GM21737 (cell line): ENCODE measurements around the gene SLC48A1.
A peak's percentile ranks its signal among the peaks of the same experiment; 100 is the strongest.

ENCODE experiments used
- ATAC-seq: cut with Tn5 transposase; IDR thresholded peaks from one replicate; pipeline ENCODE4 v1.9.1; 2021; ENCODE audit warnings: mild to moderate bottlenecking, moderate library complexity; ENCODE audit not compliant: unreplicated experiment

SLC48A1 gene

DNA sequence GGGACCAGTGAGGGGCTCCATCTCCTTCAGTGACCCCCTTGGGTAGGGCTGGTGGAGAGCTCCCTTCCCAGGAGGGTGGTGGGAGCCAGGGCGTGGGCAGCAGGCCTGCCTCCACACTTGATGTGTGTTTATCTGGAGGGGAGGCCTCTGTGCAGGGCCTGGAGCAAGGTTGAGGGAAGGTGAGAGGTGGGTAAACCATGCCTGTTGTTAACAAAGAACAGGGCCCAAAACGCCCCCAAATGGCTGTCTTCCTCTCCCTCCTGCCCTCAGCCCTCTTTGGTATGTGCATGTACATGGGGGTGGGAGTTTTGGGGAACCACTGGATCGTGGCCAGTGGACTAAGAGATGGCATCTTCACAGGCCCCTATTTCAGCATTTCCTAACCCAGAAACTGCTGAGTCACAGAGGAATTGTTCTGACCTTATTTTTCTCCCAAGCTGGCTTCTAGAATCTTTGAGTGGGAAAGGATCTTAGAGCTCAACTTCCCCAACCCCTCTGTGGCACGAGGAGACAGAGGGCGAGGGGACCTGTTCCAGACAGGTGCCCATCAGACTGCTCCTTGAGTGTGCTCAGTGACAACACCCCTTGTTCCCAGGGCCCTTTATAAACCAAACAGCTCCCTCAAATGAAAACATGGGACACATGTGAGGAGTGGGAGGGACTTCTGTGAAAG lies 3.6 kb downstream of the SLC48A1 start:
- ATAC-seq: no peak

DNA sequence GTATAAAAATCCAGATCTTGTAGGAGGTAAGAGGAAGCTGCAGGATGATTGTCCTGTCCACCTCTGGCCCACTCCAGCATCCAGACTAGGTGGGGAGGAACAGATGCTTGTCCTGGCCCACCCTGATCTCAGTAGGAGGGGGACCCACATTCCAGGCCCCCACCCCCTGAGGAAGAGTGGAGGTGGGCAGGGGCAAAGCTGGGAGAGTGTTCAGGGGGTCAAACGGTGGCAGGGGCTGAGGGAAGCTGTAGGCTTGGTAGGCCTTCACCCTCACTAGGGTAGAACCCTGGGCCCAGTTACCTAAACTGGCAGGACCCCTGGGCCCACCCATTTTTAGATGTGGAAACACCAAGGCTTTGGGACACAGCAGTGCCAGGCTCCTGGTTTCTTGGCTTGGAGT lies 4.1 kb downstream of the SLC48A1 start:
- ATAC-seq: no peak

DNA sequence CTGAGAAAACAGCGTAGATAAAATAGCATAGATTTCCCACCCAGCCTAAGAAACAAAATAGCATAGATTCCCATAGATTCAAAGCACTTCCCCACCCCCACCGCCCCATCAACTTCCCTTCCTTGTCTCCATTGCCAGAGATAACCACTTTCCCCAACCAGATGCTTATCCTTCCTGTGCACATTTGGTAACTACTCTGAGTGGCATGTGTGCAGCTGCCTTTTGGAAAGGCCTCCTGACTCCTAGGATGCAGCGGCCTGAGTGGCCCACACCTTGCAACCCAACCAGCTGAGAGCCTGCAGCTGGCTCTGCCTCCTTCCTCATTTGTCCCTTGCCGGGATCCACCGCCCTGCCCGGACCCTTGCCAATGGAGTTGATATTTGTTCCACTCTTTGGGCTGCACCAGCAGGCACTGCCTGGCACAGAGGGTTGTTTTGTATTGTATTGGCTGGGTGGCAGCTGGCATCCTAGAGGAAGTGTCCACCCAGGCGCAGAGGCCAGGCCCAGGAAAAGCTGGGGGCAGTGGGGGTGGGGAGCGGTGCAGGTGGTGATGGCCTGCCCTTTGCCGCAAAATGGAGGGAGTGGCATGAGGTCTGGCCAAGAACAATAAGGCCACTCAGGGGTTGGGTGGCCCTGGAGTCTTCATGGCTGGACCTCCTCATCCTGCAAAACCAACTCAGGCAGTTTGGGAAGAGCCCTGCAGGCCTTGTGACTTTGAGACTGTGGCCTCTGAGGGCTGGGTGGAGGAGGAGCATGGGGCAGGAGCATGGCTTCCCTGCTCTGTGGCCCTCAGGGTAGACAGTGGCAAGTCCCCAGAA lies 4.9 kb downstream of the SLC48A1 start:
- ATAC-seq: no peak

DNA sequence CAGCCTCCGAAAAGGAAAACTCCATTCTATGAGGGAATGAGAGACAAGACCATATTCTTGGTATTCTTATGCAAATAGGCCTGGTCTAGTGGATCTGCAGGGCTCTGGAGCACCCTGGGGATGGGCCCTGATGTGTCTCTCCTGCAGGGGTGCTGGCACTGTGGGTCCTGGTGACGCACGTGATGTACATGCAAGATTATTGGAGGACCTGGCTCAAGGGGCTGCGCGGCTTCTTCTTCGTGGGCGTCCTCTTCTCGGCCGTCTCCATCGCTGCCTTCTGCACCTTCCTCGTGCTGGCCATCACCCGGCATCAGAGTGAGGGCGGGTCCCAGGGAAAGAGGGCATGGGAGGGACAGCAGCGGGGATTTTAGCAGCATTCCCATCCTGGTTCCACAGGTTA lies 5.8 kb downstream of the SLC48A1 start:
- no peak for ATAC-seq

DNA sequence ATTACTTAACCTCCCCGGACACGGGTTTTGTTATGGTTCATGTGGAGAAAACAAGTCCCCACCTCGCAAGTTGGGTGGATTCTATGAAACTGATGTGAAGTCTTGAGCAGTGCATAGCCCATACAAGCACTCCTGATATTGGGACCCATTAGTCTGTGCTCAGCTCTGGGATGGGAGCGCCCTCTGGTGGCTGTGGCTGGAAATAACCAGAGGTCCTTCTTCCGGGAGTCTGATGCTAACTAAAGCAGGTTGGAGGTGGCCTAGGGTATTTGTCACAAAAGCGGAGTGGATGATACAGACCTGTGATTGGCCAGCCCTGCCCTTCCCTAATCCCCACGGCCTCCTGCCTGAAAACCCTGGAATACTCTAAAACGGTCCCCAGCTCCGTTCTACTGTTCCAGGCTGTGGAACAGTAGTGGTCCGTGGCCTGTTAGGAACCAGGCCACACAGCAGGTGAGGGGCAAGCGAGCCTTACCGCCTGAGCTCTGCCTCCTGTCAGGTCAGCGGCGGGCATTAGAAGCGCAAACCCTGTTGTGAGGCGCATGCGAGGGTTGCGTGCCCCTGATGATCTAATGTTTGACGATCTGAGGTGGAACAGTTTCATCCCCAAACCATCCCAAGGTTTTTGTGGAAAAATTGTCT lies 6.4 kb downstream of the SLC48A1 start:
- ATAC-seq: peak; percentile 57

DNA sequence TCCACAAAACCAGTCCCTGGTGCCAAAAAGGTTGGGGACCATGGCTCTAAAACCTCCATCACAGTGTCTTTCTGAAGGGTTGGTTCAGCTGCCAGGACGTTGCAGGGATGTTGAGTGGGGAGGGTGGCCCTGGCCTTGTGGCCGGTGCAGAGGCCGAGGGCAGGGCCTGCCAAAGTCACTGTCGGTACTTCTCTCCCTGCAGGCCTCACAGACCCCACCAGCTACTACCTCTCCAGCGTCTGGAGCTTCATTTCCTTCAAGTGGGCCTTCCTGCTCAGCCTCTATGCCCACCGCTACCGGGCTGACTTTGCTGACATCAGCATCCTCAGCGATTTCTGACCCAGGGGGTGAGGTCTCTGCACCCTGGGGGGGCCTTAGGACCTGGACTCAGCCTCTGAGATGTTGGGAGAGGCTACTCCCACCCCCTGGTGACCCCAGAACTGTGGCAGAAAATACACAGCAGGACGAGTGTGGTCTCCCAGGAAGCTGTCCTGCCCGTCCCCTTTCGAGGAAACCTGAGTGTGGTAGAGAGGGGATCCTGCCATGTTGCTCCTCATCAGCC lies 7.0 kb downstream of the SLC48A1 start:
- no peak for ATAC-seq

DNA sequence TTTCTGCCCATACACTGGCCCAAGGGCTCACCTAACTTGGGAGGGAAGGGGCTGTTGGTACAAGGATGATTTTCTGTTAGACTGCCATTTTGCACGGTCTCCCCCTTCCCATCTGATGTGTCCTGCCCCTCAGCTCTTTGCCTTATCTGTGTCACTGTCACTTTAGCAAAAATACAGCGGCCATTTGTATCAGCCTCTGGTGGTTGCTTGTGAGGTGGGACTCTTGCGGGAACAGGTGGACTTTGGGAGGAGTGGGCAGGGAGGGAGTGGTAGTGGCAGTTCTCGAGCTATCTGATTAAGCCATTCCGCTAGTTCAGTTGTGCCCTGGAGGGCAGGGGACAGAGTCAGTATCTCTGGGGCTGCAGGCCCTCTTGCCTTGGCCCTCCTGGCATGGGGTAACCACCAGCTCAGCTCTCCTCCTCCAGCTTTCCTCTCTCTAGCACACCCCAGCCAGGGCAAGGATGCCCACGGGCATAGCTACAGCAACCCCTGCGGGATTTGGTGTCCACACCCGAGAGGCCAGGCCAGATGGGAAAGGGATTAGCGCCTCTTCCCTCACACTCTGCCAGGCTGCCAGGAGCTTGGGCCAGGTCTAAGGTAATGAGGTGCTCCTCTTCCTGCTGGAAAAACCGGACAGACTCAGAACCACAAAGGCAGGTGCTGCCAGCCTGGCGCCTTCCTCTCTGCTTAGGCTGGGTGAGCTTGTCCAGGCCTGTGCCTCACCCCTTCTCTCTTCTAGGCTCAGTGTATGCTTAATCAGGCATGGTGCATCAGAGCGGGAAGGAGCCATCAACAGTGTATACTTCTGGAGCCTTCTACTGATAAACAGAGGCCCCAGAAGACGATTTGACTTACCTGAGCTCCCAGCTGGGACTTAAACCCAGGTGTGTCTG lies 8.7 kb downstream of the SLC48A1 start:
- no peak for ATAC-seq

DNA sequence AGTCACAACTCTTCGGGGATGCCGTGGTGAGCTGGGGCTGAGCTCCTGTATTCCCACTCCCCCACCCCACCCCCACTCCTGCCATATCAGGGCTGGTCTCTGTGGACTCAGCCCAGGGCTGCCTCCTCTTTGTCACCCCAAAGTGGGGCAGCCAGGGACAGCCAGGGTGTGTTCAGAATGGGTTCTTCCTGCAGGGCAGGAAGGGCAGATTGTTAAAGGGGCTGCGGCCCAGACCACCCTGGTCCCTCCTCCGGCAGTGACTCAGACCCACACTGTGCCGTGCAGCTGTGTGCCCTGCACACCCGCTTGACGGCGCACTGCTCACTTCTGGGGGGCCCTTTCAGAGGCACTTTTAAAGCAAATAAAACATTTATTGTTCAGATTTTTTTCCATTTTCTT lies 9.3 kb downstream of the SLC48A1 start:
- no peak for ATAC-seq

DNA sequence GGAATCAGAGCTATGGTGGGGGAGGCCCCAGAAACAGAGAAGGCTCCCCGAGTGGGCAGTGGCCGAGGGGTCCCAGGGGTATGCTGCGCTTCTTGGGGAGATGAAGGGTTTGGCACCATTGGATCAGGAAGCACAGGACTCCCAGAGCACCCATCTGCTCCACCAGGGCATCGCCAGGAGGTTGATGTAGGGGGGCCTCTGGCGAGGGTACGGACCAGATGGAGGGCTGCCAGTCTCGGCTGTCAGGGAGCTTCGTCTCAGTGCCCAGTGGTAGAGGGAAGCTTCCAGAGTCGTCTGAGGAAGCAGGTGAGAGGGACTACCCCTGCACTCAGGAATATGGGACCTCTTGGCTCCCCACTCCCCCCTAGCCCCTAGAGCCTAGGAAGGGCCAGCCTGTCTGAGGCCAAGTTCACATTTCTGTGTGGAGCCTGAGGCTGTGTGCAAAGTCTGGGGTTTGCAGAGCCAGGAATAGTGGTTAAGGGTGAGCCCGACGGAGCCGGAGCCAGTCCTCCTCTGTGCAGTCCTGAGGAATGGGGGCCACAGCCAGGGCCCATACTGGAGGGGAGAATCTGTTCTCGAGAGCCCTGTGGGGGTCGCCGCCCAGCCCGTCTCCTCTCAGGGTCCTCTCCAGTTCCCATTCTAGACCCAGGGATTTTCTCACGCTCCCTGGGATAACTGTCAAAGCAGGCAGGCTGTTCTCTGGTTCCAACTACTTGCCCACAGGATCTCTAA lies 10.2 kb downstream of the SLC48A1 start:
- no peak for ATAC-seq

DNA sequence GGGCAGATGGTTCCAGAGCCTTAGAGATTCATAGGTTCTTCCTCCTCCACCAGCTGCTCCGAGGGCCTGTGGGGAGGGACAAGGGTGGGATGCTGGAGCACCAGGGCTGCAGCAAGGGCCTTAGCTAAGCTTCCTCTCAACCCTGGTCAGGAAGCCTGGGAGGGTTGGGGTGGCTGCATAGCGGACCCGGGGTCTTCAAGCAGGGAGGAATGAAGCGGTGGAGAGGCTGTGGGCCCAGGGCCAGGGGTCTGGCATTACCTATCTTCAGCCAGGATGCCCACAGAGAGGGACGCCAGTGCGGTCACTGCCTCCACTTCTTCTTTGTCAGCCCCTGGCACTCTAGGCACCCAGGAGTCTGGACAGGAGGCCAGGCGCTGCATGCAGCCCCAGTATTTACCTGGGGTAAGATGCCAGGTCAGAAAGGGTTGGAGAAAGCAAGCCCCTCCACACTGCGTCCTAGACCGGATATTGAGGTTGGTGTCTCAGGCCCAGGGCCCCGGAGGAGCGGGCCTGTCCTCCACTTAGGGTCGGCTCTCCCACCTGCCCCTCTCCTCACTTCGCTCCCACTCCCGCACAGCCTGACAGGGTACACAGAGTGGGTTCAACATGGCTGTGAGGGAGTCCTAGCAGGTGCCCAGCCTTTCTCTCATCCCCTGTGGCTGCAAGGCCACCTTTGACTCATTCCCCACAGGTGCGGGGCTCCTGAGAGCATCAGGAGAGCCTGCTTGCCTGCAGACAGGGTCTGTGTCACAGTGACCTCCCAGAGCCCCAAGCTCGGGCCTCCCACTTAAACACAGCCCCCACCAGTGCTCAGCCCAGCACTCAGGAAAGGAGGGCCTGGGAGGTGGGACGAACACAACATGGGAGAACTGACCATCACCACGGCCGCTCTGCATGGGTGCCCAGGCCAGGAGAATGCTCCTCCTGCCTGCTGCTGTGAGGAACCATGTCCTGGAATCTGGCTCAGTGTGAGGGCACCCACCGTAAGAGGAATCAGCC lies 11.1 kb downstream of the SLC48A1 start:
- no peak for ATAC-seq

DNA sequence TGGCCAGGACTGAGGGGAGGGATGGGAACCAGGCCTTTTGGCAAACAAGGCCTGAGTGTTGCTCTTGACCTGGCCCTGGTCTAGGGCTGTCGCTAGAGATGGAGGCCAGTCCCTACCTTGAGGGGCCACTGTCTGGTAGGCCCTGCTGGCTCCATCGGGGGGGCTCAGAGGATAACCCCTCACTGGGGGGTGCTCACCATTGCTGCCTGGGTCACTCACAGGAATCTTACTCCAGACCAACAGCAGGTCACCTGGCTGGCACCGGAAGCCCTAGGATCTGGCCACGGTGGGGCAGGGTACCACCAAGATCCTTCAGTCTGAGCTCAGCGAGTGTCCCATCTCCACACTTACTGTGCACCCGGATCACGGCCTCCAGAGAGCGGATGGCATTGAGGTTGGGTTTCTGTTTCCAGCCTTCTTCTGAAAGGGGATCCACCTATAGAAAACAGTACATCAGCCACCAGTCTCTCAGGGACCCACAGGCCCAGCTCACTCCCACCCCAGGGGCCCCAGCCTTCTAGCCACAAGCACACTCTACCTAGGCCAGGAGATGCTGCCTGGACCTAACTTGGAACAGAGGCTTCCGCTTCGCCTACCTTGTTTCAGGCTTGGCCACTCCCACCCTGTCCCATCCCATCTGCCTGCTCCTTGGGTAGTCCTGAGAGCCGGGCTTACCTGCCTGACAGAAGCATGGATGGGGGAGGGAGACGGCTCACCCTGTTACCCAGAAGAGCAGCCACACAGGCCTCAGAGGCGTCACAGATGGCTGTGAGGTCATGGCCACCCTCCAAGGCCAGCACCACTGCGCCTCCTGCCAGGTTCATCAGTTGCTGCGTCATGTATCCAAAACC lies 12.2 kb downstream of the SLC48A1 start:
- no peak for ATAC-seq

DNA sequence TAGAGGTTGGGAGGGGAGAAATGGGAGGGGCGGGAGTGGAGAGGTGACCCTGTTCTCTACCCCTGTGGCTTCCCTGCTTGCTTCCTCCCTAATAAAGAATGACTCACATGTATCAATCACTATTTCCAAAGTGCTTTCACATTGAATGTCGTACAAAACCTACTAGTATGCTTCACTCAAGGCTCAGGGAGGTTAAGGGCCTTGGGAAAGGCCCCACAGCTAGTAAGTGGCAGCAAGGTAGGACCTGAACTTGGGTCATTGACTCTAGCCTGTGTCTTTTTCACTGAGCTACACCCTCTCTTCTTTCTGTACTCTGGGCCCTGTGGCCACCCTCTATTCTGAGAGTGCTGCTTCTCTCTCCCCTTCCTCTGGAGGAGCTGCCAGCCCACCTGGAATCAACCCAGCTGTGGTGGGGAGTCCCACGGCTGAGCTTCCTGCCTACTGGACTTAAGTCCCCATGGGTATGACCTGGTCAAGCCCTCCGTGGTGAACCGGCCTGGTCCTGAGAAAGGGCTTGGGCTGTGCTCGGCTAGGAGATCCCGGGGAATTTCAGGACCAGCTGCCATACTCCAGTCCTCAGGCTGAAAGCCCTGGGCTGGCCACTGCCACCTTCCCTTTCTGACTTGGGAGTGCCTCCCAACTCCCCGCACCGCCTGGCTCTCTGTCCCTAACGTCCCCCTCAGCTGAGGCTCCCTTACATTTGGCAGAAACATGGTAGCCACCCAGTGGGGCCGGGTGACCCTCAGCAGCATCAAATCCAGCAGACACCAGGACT lies 13.0 kb downstream of the SLC48A1 start:
- ATAC-seq: no peak

DNA sequence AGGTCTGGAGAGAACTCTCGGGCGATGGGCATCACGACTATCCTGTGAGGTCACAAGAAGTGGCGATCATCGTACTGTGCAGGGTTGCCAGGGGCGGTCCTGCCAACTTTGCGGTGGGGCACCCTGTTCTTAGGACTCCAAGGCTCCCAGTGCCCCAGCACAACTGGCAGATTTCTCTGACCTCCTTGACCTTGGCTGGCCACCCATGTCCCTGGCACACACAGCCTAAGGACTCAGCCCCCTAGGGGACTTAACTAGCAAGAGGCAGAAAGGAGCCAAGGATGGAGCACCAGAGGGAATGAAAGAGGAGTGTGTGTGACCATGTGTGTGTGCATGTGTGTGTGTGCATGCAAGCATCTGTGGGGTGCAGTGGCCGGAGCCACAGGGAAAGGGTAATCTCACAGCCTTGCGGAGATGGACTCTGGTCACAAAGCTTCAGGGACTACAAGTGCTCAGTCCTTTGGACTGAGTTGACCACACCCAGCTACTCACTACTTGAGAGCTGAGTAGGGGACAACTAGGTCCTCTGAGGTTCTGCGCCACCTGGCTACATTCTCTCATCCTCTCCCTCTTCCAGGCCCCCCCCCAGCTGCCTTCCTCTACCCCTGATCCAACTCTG lies 13.7 kb downstream of the SLC48A1 start:
- ATAC-seq: no peak

DNA sequence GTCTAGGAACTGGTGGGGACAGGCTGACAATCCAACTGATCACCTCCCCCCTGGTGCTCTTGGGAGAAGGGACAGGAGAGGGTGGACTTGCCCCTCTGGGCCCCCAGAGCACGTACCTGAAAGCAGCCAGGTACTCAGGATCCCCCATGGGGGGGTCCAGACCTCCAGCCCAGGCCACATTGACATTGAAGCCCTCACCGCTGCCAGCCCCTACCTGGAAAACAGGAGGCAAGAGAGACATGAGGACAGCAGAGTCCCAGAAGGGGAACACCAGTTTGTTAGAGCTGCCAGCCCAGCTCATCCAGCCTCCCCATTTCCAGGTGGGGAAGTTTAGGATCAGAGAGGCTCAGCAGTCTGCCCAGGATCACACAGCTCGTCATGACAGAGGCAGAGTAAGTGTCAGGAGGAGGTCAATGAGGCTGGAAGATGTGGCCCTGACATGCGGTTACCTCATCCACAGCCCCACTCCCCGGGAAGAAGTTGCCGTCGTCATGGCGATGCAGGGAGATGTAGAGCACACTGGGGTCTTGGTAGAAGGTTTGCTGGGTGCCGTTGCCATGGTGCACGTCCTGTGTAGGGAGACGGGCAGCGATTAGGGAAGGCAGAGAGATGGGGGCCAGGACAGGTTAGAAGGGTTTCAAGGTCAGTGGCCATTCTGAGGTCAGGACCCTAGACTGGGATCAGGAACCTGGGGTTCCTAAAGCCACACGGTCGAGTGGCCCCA lies 14.7 kb downstream of the SLC48A1 start:
- no peak for ATAC-seq

DNA sequence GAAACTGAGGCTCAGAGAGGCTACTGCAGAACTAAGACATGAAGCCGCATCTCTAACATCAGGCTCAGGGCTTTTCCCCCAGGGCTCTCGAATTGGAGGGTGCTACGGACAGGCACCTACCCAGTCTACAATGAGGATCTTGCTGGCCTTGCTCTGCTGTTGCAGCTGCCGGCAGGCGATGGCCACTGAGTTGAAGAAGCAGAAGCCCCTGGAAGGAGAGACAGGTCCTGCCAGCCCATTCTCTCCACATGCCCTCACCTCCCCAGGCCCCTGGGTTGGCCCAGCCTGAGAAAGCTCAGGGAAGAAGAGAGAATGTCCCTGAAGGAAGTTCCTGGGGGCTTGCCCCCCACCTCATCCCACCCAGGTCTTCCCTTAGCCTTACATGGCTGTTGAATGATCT lies 16.1 kb downstream of the SLC48A1 start:
- ATAC-seq: no peak
